HepG2 (cell line): ENCODE data around the gene RRAD. TPM values are rescaled to one million over a fixed set of nuclear protein-coding genes. Genes with fewer than 3 reads are reported as not detected.
A peak's percentile ranks its signal among the peaks of the same experiment; 100 is the strongest.

Experiments
- BCL6 ChIP-seq: IDR thresholded peaks from 2 replicates; pipeline ENCODE4 v1.6.1; 2016; ENCODE audit warnings: missing genetic modification reagents, missing compliant biosample characterization
- FLYWCH1 ChIP-seq: sonication (generic); formaldehyde crosslinking; IDR thresholded peaks from 2 replicates; pipeline ENCODE4 v1.8.1; 2023; ENCODE audit warnings: mild to moderate bottlenecking, missing genetic modification reagents
- GATA4 ChIP-seq: sonication (generic); IDR thresholded peaks from 2 replicates; pipeline ENCODE4 v1.6.1; 2016; ENCODE audit warnings: antibody characterized with exemption, low read depth, borderline replicate concordance
- GATAD2A ChIP-seq: IDR thresholded peaks from 2 replicates; pipeline ENCODE4 v1.6.1; 2016
- HOXD1 ChIP-seq: sonication (generic); formaldehyde crosslinking; IDR thresholded peaks from 2 replicates; pipeline ENCODE4 v1.5.0; 2020; ENCODE audit warnings: missing genetic modification reagents
- NFYB ChIP-seq: sonication (generic); formaldehyde crosslinking; IDR thresholded peaks from 2 replicates; pipeline ENCODE4 v1.4.0; 2020; ENCODE audit warnings: missing genetic modification reagents
- TEAD3 ChIP-seq: optimal IDR thresholded peaks from 2 replicates; pipeline ENCODE3; 2016; ENCODE audit warnings: borderline replicate concordance
- ZBTB3 ChIP-seq: sonication (generic); formaldehyde crosslinking; IDR thresholded peaks from 2 replicates; pipeline ENCODE4 v1.4.0; 2020; ENCODE audit warnings: low read depth, mild to moderate bottlenecking, moderate library complexity, missing genetic modification reagents, borderline replicate concordance
- ZNF10 ChIP-seq: sonication (generic); formaldehyde crosslinking; IDR thresholded peaks from 2 replicates; pipeline ENCODE4 v1.4.0; 2020; ENCODE audit warnings: mild to moderate bottlenecking, low read depth, missing genetic modification reagents, borderline replicate concordance
- ZNF619 ChIP-seq: sonication (generic); formaldehyde crosslinking; IDR thresholded peaks from 2 replicates; pipeline ENCODE4 v1.4.0; 2020; ENCODE audit warnings: mild to moderate bottlenecking, missing genetic modification reagents
- ZZZ3 ChIP-seq: sonication (generic); formaldehyde crosslinking; IDR thresholded peaks from 2 replicates; pipeline ENCODE4 v1.4.0; 2020; ENCODE audit warnings: missing genetic modification reagents, mild to moderate bottlenecking, borderline replicate concordance
- polyA plus RNA-seq, 8 experiments: library from polyadenylated mRNA; depleted of rRNA in 3 of 8; stranded (reverse) in 7 of 8; unstranded in 1 of 8; fragments of >200 nt; fragmentation: Illumina TruSeq in 4 of 8; extraction: Trizol in 4 of 8; gene quantifications; 2 replicates each; pipeline versions ENCODE4 v1.2.1 to v1.2.3, GENCODE V29; 2011 to 2016; ENCODE audit warnings: low read depth in 4 of 8, missing spikeins in 1 of 8, mixed read lengths in 1 of 8; ENCODE audit not compliant: insufficient read depth in 1 of 8
- total RNA-seq, 5 experiments: library from RNA; depleted of rRNA; stranded (reverse); fragments of >200 nt; fragmentation: Illumina TruSeq; extraction: Trizol; gene quantifications; 2 replicates each; pipeline ENCODE4 v1.2.3, GENCODE V29; 2016; ENCODE audit warnings: low read depth in 1 of 5
- TF ChIP-seq, protein P1 (sequence below): sonication (generic); formaldehyde crosslinking; IDR thresholded peaks from 2 replicates; pipeline ENCODE4 v1.5.1; 2020; ENCODE audit warnings: missing genetic modification reagents, mild to moderate bottlenecking, borderline replicate concordance
- TF ChIP-seq, protein P2 (sequence below): sonication (generic); formaldehyde crosslinking; IDR thresholded peaks from 2 replicates; pipeline ENCODE4 v1.4.0; 2020; ENCODE audit warnings: missing genetic modification reagents
- TF ChIP-seq, protein P3 (sequence below): sonication (generic); formaldehyde crosslinking; IDR thresholded peaks from 2 replicates; pipeline ENCODE4 v1.8.1; 2023; ENCODE audit warnings: mild to moderate bottlenecking, inconsistent platforms, moderate library complexity, missing genetic modification reagents, borderline replicate concordance
- TF ChIP-seq, protein P4 (sequence below): sonication (generic); formaldehyde crosslinking; IDR thresholded peaks from 2 replicates; pipeline ENCODE4 v1.4.0; 2020; ENCODE audit warnings: missing genetic modification reagents, borderline replicate concordance

Gene RRAD
- total and polyA plus RNA-seq, 2 of the 13 experiments (the other 11 are each of a cell fraction or from before 2014, with no cell fraction given) = 0.80 to 1.1 TPM

DNA sequence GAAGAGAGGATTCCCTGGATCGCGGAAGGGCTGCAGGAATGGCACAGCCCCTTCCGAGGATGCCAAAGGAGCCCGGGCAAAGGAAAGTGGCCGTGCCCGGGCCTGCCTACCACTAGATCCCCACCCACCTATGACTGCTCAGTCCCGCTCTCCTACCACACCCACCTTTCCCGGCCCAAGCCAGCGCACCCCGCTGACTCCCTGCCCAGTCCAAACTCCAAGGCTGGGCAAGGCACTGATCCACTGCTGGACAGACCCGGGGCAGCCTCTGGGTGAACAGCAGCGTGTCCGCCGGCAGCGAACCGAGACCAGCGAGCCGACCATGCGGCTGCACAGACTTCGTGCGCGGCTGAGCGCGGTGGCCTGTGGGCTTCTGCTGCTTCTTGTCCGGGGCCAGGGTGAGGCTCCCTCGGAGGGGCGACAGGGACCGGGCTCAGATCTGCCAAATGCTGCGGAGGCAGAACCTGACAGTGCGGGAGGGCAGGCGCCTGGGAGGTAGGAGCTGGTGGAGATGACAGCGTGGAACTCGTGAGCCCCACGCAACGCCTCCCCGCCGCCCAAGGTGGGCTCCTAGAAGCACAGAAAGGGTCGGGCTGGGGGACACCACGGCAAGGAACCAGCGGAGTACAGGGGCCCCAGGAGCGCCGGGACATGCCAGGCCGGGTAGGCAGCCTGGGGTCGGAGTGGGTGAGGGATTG lies 10.1 kb upstream of the RRAD start, which contains the start of gene CES2 (continued):
- TF ChIP-seq, protein P1, sequence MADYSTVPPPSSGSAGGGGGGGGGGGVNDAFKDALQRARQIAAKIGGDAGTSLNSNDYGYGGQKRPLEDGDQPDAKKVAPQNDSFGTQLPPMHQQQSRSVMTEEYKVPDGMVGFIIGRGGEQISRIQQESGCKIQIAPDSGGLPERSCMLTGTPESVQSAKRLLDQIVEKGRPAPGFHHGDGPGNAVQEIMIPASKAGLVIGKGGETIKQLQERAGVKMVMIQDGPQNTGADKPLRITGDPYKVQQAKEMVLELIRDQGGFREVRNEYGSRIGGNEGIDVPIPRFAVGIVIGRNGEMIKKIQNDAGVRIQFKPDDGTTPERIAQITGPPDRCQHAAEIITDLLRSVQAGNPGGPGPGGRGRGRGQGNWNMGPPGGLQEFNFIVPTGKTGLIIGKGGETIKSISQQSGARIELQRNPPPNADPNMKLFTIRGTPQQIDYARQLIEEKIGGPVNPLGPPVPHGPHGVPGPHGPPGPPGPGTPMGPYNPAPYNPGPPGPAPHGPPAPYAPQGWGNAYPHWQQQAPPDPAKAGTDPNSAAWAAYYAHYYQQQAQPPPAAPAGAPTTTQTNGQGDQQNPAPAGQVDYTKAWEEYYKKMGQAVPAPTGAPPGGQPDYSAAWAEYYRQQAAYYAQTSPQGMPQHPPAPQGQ = no peak
- no peak for TF ChIP-seq ZNF10 (CRISPR knock-in tag)
- no peak for TF ChIP-seq NFYB (CRISPR knock-in tag)
- peak; percentile 96; the same call in 1 of the 2 replicates for TF ChIP-seq ZNF619
- TF ChIP-seq, protein P2, sequence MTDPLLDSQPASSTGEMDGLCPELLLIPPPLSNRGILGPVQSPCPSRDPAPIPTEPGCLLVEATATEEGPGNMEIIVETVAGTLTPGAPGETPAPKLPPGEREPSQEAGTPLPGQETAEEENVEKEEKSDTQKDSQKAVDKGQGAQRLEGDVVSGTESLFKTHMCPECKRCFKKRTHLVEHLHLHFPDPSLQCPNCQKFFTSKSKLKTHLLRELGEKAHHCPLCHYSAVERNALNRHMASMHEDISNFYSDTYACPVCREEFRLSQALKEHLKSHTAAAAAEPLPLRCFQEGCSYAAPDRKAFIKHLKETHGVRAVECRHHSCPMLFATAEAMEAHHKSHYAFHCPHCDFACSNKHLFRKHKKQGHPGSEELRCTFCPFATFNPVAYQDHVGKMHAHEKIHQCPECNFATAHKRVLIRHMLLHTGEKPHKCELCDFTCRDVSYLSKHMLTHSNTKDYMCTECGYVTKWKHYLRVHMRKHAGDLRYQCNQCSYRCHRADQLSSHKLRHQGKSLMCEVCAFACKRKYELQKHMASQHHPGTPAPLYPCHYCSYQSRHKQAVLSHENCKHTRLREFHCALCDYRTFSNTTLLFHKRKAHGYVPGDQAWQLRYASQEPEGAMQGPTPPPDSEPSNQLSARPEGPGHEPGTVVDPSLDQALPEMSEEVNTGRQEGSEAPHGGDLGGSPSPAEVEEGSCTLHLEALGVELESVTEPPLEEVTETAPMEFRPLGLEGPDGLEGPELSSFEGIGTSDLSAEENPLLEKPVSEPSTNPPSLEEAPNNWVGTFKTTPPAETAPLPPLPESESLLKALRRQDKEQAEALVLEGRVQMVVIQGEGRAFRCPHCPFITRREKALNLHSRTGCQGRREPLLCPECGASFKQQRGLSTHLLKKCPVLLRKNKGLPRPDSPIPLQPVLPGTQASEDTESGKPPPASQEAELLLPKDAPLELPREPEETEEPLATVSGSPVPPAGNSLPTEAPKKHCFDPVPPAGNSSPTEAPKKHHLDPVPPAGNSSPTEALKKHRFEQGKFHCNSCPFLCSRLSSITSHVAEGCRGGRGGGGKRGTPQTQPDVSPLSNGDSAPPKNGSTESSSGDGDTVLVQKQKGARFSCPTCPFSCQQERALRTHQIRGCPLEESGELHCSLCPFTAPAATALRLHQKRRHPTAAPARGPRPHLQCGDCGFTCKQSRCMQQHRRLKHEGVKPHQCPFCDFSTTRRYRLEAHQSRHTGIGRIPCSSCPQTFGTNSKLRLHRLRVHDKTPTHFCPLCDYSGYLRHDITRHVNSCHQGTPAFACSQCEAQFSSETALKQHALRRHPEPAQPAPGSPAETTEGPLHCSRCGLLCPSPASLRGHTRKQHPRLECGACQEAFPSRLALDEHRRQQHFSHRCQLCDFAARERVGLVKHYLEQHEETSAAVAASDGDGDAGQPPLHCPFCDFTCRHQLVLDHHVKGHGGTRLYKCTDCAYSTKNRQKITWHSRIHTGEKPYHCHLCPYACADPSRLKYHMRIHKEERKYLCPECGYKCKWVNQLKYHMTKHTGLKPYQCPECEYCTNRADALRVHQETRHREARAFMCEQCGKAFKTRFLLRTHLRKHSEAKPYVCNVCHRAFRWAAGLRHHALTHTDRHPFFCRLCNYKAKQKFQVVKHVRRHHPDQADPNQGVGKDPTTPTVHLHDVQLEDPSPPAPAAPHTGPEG (CRISPR knock-in tag) = 0 out of 2 replicates have a peak, but pooled peaks have one; percentile 26
- no peak for TF ChIP-seq FLYWCH1 (CRISPR knock-in tag)
- TF ChIP-seq, protein P3, sequence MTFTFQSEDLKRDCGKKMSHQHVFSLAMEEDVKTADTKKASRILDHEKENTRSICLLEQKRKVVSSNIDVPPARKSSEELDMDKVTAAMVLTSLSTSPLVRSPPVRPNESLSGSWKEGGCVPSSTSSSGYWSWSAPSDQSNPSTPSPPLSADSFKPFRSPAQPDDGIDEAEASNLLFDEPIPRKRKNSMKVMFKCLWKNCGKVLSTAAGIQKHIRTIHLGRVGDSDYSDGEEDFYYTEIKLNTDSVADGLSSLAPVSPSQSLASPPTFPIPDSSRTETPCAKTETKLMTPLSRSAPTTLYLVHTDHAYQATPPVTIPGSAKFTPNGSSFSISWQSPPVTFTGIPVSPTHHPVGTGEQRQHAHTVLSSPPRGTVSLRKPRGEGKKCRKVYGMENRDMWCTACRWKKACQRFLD (CRISPR knock-in tag) = 0 out of 2 replicates have a peak, but pooled peaks have one; percentile 22
- TF ChIP-seq GATAD2A (CRISPR knock-in tag) = peak; percentile 84
- TF ChIP-seq, protein P4, sequence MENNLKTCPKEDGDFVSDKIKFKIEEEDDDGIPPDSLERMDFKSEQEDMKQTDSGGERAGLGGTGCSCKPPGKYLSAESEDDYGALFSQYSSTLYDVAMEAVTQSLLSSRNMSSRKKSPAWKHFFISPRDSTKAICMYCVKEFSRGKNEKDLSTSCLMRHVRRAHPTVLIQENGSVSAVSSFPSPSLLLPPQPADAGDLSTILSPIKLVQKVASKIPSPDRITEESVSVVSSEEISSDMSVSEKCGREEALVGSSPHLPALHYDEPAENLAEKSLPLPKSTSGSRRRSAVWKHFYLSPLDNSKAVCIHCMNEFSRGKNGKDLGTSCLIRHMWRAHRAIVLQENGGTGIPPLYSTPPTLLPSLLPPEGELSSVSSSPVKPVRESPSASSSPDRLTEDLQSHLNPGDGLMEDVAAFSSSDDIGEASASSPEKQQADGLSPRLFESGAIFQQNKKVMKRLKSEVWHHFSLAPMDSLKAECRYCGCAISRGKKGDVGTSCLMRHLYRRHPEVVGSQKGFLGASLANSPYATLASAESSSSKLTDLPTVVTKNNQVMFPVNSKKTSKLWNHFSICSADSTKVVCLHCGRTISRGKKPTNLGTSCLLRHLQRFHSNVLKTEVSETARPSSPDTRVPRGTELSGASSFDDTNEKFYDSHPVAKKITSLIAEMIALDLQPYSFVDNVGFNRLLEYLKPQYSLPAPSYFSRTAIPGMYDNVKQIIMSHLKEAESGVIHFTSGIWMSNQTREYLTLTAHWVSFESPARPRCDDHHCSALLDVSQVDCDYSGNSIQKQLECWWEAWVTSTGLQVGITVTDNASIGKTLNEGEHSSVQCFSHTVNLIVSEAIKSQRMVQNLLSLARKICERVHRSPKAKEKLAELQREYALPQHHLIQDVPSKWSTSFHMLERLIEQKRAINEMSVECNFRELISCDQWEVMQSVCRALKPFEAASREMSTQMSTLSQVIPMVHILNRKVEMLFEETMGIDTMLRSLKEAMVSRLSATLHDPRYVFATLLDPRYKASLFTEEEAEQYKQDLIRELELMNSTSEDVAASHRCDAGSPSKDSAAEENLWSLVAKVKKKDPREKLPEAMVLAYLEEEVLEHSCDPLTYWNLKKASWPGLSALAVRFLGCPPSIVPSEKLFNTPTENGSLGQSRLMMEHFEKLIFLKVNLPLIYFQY = peak; percentile 94
- TF ChIP-seq BCL6 (CRISPR knock-in tag) = no peak
- peak; percentile 49; the same call in 1 of the 2 replicates for TF ChIP-seq GATA4
- peak; percentile 50 for TF ChIP-seq TEAD3
- peak; percentile 51 for TF ChIP-seq HOXD1 (CRISPR knock-in tag)
- no peak for TF ChIP-seq ZBTB3 (CRISPR knock-in tag)
- no peak for TF ChIP-seq ZZZ3 (CRISPR knock-in tag)
